GM12878 (cell line): ENCODE measurements around the gene COL4A1. TPM values are rescaled to one million over a fixed set of nuclear protein-coding genes. Genes with fewer than 3 reads are reported as not detected.

Experiments used
- ATAC-seq: fragments of 200-7000 bp; cut with Tn5 transposase; 3 replicates; pipeline ENCODE4 v1.9.1; 2020; ENCODE audit warnings: mild to moderate bottlenecking, moderate library complexity
- BruUV-seq: library from RNA; stranded (reverse); fragments of 400-500 nt; replicated peaks from 2 replicates; lab custom pipeline; 2021; lab: Mats Ljungman, UMichigan
- CTCF ChIA-PET: fragments of 300-600 bp; sonication (Branson Sonifier 250); formaldehyde crosslinking; extraction: SDS; loops from one replicate; lab custom pipeline; 2021; ENCODE audit warnings: inconsistent platforms; lab: Yijun Ruan, JAX
- POLR2A ChIA-PET: fragments of 350-600 bp; formaldehyde crosslinking; extraction: SDS; loops from one replicate; lab custom pipeline; 2021; ENCODE audit warnings: inconsistent platforms; lab: Charles Lee
- RAD21 ChIA-PET: fragments of 300-600 bp; sonication (Branson Sonifier 250); formaldehyde crosslinking; loops from one replicate; lab custom pipeline; 2023; ENCODE audit warnings: antibody characterized with exemption; ENCODE audit not compliant: unreplicated experiment; lab: Charles Lee
- SMC1A ChIA-PET: fragments of 300-600 bp; sonication (Branson Sonifier 250); formaldehyde crosslinking; loops from one replicate; lab custom pipeline; 2023; ENCODE audit not compliant: unreplicated experiment, uncharacterized antibody; lab: Charles Lee
- DNase-seq: peaks from one replicate; pipeline ENCODE4 v3.0.0-alpha.2; 2011; ENCODE audit warnings: low read depth, low spot score
- FAIRE-seq: peaks from 3 replicates; lab custom pipeline; 2011; peaks lifted over from hg19 to GRCh38; lab: Jason Lieb, UNC
- H2AFZ ChIP-seq: 2 replicates; pipeline ENCODE4 v1.6.0; 2011; ENCODE audit warnings: low read depth, low read length, control low read depth; ENCODE audit not compliant: control insufficient read depth
- H3K27ac ChIP-seq: 2 replicates; pipeline ENCODE4 v1.5.1; 2011; ENCODE audit warnings: control low read depth; ENCODE audit not compliant: control insufficient read depth, insufficient read depth
- H3K27me3 ChIP-seq, 2 experiments: replicated peaks in 1 of 2; 2 replicates each; pipeline versions ENCODE4 v1.6.0 to v1.6.1; 2011; ENCODE audit warnings: low read length in 1 of 2; ENCODE audit not compliant: control insufficient read depth in 2 of 2, insufficient read depth in 2 of 2
- H3K36me3 ChIP-seq, 2 experiments: 2 replicates each; pipeline ENCODE4 v1.5.1; 2011; ENCODE audit warnings: low read length in 1 of 2; ENCODE audit not compliant: control insufficient read depth in 2 of 2, insufficient read depth in 2 of 2
- H3K4me1 ChIP-seq: 2 replicates; pipeline ENCODE4 v1.6.1; 2011; ENCODE audit warnings: mild to moderate bottlenecking, low read length, moderate library complexity, mixed read lengths; ENCODE audit not compliant: control insufficient read depth, insufficient read depth
- H3K4me2 ChIP-seq: 2 replicates; pipeline ENCODE4 v1.6.0; 2011; ENCODE audit warnings: control low read depth; ENCODE audit not compliant: control insufficient read depth, insufficient read depth
- H3K4me3 ChIP-seq: fragments of 200-600 bp; sonication (generic); 2 replicates; pipeline ENCODE4 v1.5.1; 2016
- H3K79me2 ChIP-seq: 2 replicates; pipeline ENCODE4 v1.6.0; 2011; ENCODE audit warnings: low read length; ENCODE audit not compliant: control insufficient read depth, insufficient read depth
- H3K9ac ChIP-seq: 2 replicates; pipeline ENCODE4 v1.8.0; 2011; ENCODE audit warnings: low read length, control low read depth, mixed read lengths; ENCODE audit not compliant: control insufficient read depth, insufficient read depth
- H3K9me3 ChIP-seq: replicated peaks from 3 replicates; pipeline ENCODE4 v1.5.1; 2011; ENCODE audit warnings: mild to moderate bottlenecking, low read length; ENCODE audit not compliant: control insufficient read depth, insufficient read depth
- H4K20me1 ChIP-seq: 2 replicates; pipeline ENCODE4 v1.6.0; 2011; ENCODE audit not compliant: control insufficient read depth, insufficient read depth
- ATF3 ChIP-seq: IDR thresholded peaks from 2 replicates; pipeline ENCODE4 v1.6.1; 2011; ENCODE audit warnings: low read depth, mild to moderate bottlenecking, low read length, moderate library complexity, borderline replicate concordance; ENCODE audit errors: extremely low read depth
- BMI1 ChIP-seq: fragments of 450-650 bp; IDR thresholded peaks from 2 replicates; pipeline ENCODE4 v1.6.1; 2016; ENCODE audit warnings: mild to moderate bottlenecking, moderate library complexity, borderline replicate concordance
- CREB1 ChIP-seq: IDR thresholded peaks from 2 replicates; pipeline ENCODE4 v1.6.1; 2012; ENCODE audit warnings: low read depth, mild to moderate bottlenecking, inconsistent platforms
- EP300 ChIP-seq, 2 experiments: fragments of 150-350 bp in 1 of 2; IDR thresholded peaks; 2 replicates each; pipeline ENCODE4 v1.6.1; 2011 to 2012; ENCODE audit warnings: low read depth in 2 of 2, low read length in 2 of 2, borderline replicate concordance in 1 of 2, improper control_type of control experiment in 1 of 2, inconsistent platforms in 1 of 2; ENCODE audit not compliant: control insufficient read depth in 1 of 2
- EZH2 ChIP-seq: IDR thresholded peaks from 2 replicates; pipeline ENCODE4 v1.6.1; 2012; ENCODE audit warnings: low read depth, mild to moderate bottlenecking, control low read depth, inconsistent platforms, low read length, borderline replicate concordance; ENCODE audit not compliant: control insufficient read depth
- GABPA ChIP-seq: IDR thresholded peaks from 2 replicates; pipeline ENCODE4 v1.6.1; 2014; ENCODE audit warnings: antibody characterized with exemption, low read depth, mild to moderate bottlenecking, inconsistent platforms
- JUNB ChIP-seq: IDR thresholded peaks from 2 replicates; pipeline ENCODE4 v1.6.1; 2016; ENCODE audit warnings: antibody characterized with exemption, mild to moderate bottlenecking
- KDM1A ChIP-seq: fragments of 200-600 bp; sonication (generic); IDR thresholded peaks from 2 replicates; pipeline ENCODE4 v1.6.1; 2016; ENCODE audit warnings: borderline replicate concordance
- MEF2A ChIP-seq: IDR thresholded peaks from 2 replicates; pipeline ENCODE4 v1.6.1; 2011; ENCODE audit warnings: low read depth, mild to moderate bottlenecking, low read length, moderate library complexity; ENCODE audit not compliant: insufficient read depth
- NFIC ChIP-seq: IDR thresholded peaks from 2 replicates; pipeline ENCODE4 v1.6.1; 2012; ENCODE audit warnings: low read depth, mild to moderate bottlenecking, inconsistent platforms, low read length, moderate library complexity
- NFYB ChIP-seq: IDR thresholded peaks from 2 replicates; pipeline ENCODE4 v1.6.1; 2011; ENCODE audit warnings: low read depth, mild to moderate bottlenecking, low read length, improper control_type of control experiment, moderate library complexity; ENCODE audit not compliant: insufficient read depth
- NR2F1 ChIP-seq: fragments of 450-650 bp; conservative IDR thresholded peaks from 2 replicates; pipeline ENCODE4 v1.6.1; 2017; ENCODE audit warnings: mild to moderate bottlenecking
- SMAD5 ChIP-seq: IDR thresholded peaks from 2 replicates; pipeline ENCODE4 v1.6.1; 2016; ENCODE audit warnings: antibody characterized with exemption, low read depth
- SP1 ChIP-seq: IDR thresholded peaks from one replicate; pipeline ENCODE4 v1.6.1; 2011; ENCODE audit warnings: low read depth, low read length
- SREBF1 ChIP-seq: IDR thresholded peaks from 2 replicates; pipeline ENCODE4 v1.6.1; 2012; ENCODE audit warnings: mild to moderate bottlenecking, low read length
- SRF ChIP-seq, 2 experiments: IDR thresholded peaks; 2 replicates each; pipeline ENCODE4 v1.6.1; 2011; ENCODE audit warnings: low read depth in 2 of 2, low read length in 2 of 2, mild to moderate bottlenecking in 1 of 2, moderate library complexity in 1 of 2
- TCF12 ChIP-seq: IDR thresholded peaks from 2 replicates; pipeline ENCODE4 v1.6.1; 2011; ENCODE audit warnings: low read depth, mild to moderate bottlenecking, low read length
- YY1 ChIP-seq: IDR thresholded peaks from 2 replicates; pipeline ENCODE4 v1.6.1; 2011; ENCODE audit warnings: low read depth, mild to moderate bottlenecking, low read length
- ZBED1 ChIP-seq: IDR thresholded peaks from 2 replicates; pipeline ENCODE4 v1.6.1; 2016; ENCODE audit warnings: borderline replicate concordance
- WGBS: methylation state at CpG from one replicate; pipeline ENCODE4 v1.1.6; 2016; ENCODE audit warnings: low lambda C conversion rate; ENCODE audit not compliant: insufficient replicate concordance, insufficient coverage; ENCODE audit errors: missing lambda C conversion rate; 5-methylcytosine and 5-hydroxymethylcytosine counted together
- in situ Hi-C: fragments of 300-500 bp; cut with MboI; formaldehyde crosslinking; loops from 9 replicates; pipeline ENCODE4 v1.14.3; 2018; ENCODE audit warnings: mixed read lengths
- intact Hi-C: fragments of 100-400 bp; cut with micrococcal nuclease; formaldehyde crosslinking; loops from one replicate; pipeline ENCODE4 v1.14.2; 2022; ENCODE audit not compliant: unreplicated experiment
- polyA plus RNA-seq, 11 experiments: library from polyadenylated mRNA; depleted of rRNA in 4 of 11; unstranded in 6 of 11; stranded (reverse) in 5 of 11; fragments of >200 nt; fragmentation: Nextera tagmentation in 4 of 11; fragmentation: Illumina TruSeq in 1 of 11; extraction: Ambion mirVana in 4 of 11; extraction: Trizol in 1 of 11; gene quantifications; 1 replicate in 1 of 11; 2 replicates in 10 of 11; pipeline versions ENCODE4 v1.2.1 to v1.2.3, GENCODE V29; 2011 to 2016; ENCODE audit warnings: inconsistent platforms in 2 of 11, missing spikeins in 2 of 11, low read depth in 1 of 11
- total RNA-seq, 4 experiments: library from RNA; depleted of rRNA in 3 of 4; stranded (reverse); fragments of >200 nt in 3 of 4; fragmentation: Illumina TruSeq in 1 of 4; extraction: Trizol in 1 of 4; gene quantifications; 2 replicates each; pipeline versions ENCODE4 v1.2.1 to v1.2.3, GENCODE V29; 2013 to 2021

COL4A1 gene
- total and polyA plus RNA-seq, 10 of the 15 experiments (the other 5 are each of a cell fraction or from before 2014, with no cell fraction given): 0.07 to 0.31 (median 0.13) TPM; not detected in 6

GRCh38 chr13:110200276-110200870 is 106.6 kb downstream of the COL4A1 start:
- ATAC-seq: no peak
- RAD21 ChIA-PET: no interaction called here

DNA sequence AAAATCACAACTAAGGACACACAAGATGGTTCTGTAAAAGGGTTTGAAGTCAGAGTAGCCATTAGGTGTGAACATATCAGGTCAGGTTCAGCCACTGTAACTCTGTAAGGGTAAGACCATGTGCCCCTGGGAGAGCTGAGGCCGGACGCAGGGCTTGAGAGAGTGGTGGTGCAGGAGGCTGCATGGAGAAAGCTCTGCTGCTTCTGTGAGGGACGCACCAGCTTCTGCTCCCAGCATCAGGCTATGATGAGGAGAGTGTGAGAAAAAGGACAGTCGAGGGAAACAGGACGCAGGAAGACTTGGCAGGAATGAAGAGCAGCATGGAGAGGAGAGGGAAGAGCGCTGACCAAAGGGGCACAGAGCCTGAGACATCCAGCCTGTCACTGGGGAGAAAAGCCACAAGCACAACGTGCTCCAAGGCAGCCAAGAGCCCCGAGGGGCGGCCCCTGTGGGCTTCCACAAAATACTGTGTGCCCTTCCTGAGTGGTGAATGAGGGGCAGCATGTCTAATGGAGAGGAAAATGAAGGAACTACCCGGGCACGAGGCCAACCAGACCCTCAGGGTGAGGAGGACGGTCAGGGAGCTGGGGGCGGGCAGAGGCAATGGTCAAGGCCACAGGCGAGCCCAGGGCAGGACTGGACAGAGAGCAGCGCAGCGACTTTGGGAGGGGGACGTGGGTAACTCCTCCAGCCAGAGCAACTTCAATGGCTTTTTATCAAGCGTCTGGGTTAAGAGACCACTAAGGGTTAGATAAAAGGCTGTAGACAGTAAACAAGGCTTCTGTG is 107.7 kb downstream of the COL4A1 start:
- DNase-seq: no peak
- Histone ChIP-seq H4K20me1 (no peaks in the 10 kb centered on the region), H3K4me3 (no peak overlapping the region), H3K36me3 (no peaks in the 10 kb centered on the region), H3K9ac (no peak overlapping the region), H3K4me2 (no peak overlapping the region), H3K79me2 (no peaks in the 10 kb centered on the region), H3K9me3 (no peaks in the 10 kb centered on the region), H3K27ac (no peak overlapping the region), H2AFZ (no peak overlapping the region), H3K4me1 (no peaks in the 10 kb centered on the region), H3K27me3 (no peaks in the 10 kb centered on the region; a peak in 1 of 4 replicates)
- FAIRE-seq: no peak
- intact Hi-C loops: no loop called here
- ChIA-PET CTCF (no interaction called here), POLR2A (no interaction called here), SMC1A (no interaction called here), RAD21 (no interaction called here)
- 18% methylated on average over 18 of the region's 18 CpGs for WGBS
- in situ Hi-C loops: no loop called here
- BruUV-seq: no TSS peak
- no peak for ATAC-seq
- no peak for TF ChIP-seq SP1
- no peak for TF ChIP-seq KDM1A
- TF ChIP-seq CREB1: no peak
- no peak for TF ChIP-seq EP300 (IDR thresholded peaks at IDR 0.05; ENCODE audit: borderline replicate concordance in 1 of 2, control insufficient read depth in 1 of 2, low read depth in 2 of 2, low read length in 2 of 2)
- TF ChIP-seq TCF12: no peak
- TF ChIP-seq NFIC: no peak
- no peak for TF ChIP-seq YY1
- TF ChIP-seq EZH2: no peak
- TF ChIP-seq JUNB: no peak
- no peak for TF ChIP-seq SMAD5
- no peak for TF ChIP-seq SRF (IDR thresholded peaks at IDR 0.05; ENCODE audit: low read depth in 2 of 2, low read length in 2 of 2)
- no peak for TF ChIP-seq ATF3
- no peak for TF ChIP-seq NFYB
- TF ChIP-seq SREBF1: no peak
- no peak for TF ChIP-seq NR2F1
- no peak for TF ChIP-seq ZBED1
- TF ChIP-seq MEF2A: no peak

More at GRCh38 chr13:110200276-110200870, 106.6 kb downstream of the COL4A1 start:
- CTCF ChIA-PET: interaction anchor here (0.6 kb wide), 1 partner anchor 217 kb away, joined by 3 read pairs; no protein-coding TSS in a partner anchor
- Histone ChIP-seq H3K9me3 (no peaks in the 10 kb centered on the region), H4K20me1 (no peaks in the 10 kb centered on the region), H3K36me3 (no peaks in the 10 kb centered on the region), H3K27ac (no peak overlapping the region)
- intact Hi-C loops: no loop called here
- no peak for DNase-seq
- TF ChIP-seq GABPA: no peak
- TF ChIP-seq BMI1: no peak
- TF ChIP-seq, all 136 proteins: peak for 0
- no peaks in the 10 kb centered on the region for H3K4me1 ChIP-seq
- no peak overlapping the region for H2AFZ ChIP-seq
- H3K4me2 ChIP-seq: no peak overlapping the region
- ChIA-PET POLR2A (no interaction called here), SMC1A (no interaction called here)
- no peak overlapping the region for H3K4me3 ChIP-seq
- 50% methylated on average over 12 of the region's 12 CpGs for WGBS
- no peak overlapping the region for H3K9ac ChIP-seq
- no peaks in the 10 kb centered on the region; a peak in 1 of 4 replicates for H3K27me3 ChIP-seq
- no TSS peak for BruUV-seq
- FAIRE-seq: no peak
- no peaks in the 10 kb centered on the region for H3K79me2 ChIP-seq
- in situ Hi-C loops: no loop called here
